ENCODE data around the gene PTBP2.

DNA sequence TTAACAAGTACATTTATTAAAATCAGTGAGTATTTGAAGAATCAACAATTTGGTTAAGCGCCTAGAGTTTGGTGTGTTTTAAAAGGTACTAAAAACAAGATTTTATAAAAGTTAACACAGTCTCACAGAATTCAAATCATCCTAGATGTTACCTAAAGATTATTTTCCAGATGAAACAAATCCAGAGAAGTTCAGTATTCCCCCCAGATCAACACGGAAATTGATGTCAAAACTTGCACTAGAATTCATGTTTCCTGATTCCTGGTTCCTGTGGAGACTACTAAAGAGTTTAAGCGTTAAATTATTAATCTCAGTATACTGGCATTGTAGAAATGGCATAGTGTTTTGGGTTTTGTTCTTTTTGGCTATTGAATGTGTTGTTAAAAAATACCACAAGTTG lies 1.4 kb downstream of the PTBP2 start:
- TF ChIP-seq, protein P1, sequence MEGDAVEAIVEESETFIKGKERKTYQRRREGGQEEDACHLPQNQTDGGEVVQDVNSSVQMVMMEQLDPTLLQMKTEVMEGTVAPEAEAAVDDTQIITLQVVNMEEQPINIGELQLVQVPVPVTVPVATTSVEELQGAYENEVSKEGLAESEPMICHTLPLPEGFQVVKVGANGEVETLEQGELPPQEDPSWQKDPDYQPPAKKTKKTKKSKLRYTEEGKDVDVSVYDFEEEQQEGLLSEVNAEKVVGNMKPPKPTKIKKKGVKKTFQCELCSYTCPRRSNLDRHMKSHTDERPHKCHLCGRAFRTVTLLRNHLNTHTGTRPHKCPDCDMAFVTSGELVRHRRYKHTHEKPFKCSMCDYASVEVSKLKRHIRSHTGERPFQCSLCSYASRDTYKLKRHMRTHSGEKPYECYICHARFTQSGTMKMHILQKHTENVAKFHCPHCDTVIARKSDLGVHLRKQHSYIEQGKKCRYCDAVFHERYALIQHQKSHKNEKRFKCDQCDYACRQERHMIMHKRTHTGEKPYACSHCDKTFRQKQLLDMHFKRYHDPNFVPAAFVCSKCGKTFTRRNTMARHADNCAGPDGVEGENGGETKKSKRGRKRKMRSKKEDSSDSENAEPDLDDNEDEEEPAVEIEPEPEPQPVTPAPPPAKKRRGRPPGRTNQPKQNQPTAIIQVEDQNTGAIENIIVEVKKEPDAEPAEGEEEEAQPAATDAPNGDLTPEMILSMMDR (conservative IDR thresholded peaks at IDR 0.05; ENCODE audit: low read depth, low read length) = no peak
- TF ChIP-seq EZH2 (IDR thresholded peaks at IDR 0.05; ENCODE audit: borderline replicate concordance, low read depth, low read length, poor library complexity, severe bottlenecking) = no peak
